ENCODE data around the gene GPR132.

The GPR132 gene

GRCh38 chr14:105072381-105072861, 7.2 kb upstream of the GPR132 start:
- Histone ChIP-seq H3K9ac (ENCODE audit: low read depth, low read length, poor library complexity, severe bottlenecking) (no peak overlapping the region), H3K79me2 (ENCODE audit: insufficient read depth, low read length) (no peaks in the 10 kb centered on the region), H3K27me3 (ENCODE audit: insufficient read depth, low read length, poor library complexity, severe bottlenecking) (no peaks in the 10 kb centered on the region), H3K4me3 (ENCODE audit: low read length, poor library complexity, severe bottlenecking) (no peak overlapping the region), H3K4me2 (ENCODE audit: low read depth, low read length, poor library complexity, severe bottlenecking) (no peak overlapping the region), H3F3A (ENCODE audit: low read depth) (no peaks in the 10 kb centered on the region), H3K36me3 (ENCODE audit: insufficient read depth, low read length) (no peaks in the 10 kb centered on the region), H3K9me3 (ENCODE audit: insufficient read depth, low read depth, low read length) (no peaks in the 10 kb centered on the region), H4K20me1 (ENCODE audit: insufficient read depth, low read length, poor library complexity, severe bottlenecking) (no peaks in the 10 kb centered on the region), H3K9me2 (replicated peaks; ENCODE audit: low read depth, low read length) (no peaks in the 10 kb centered on the region), H3K4me1 (ENCODE audit: insufficient read depth, low read length, poor library complexity, severe bottlenecking) (peaks cover 15% of the 10 kb centered on the region), H2AFZ (ENCODE audit: low read length) (no peak overlapping the region)
- TF ChIP-seq CTCF (conservative IDR thresholded peaks at IDR 0.05; ENCODE audit: low read length): no peak
- TF ChIP-seq EZH2phosphoT487 (IDR thresholded peaks at IDR 0.05; ENCODE audit: borderline replicate concordance): no peak

- H3K9ac ChIP-seq (ENCODE audit: low read depth, low read length, poor library complexity, severe bottlenecking): no peak overlapping the region
- no peak overlapping the region for H3K4me2 ChIP-seq (ENCODE audit: low read depth, low read length, poor library complexity, severe bottlenecking)
- no peak for TF ChIP-seq CTCF (conservative IDR thresholded peaks at IDR 0.05; ENCODE audit: low read length)
- TF ChIP-seq EZH2phosphoT487 (IDR thresholded peaks at IDR 0.05; ENCODE audit: borderline replicate concordance): no peak
- H3K4me1 ChIP-seq (ENCODE audit: insufficient read depth, low read length, poor library complexity, severe bottlenecking): peaks cover 15% of the 10 kb centered on the region
- no peak overlapping the region for H3K4me3 ChIP-seq (ENCODE audit: low read length, poor library complexity, severe bottlenecking)
- H3K9me2 ChIP-seq (replicated peaks; ENCODE audit: low read depth, low read length): no peaks in the 10 kb centered on the region
- H3K9me3 ChIP-seq (ENCODE audit: insufficient read depth, low read depth, low read length): no peaks in the 10 kb centered on the region
- no peaks in the 10 kb centered on the region for H4K20me1 ChIP-seq (ENCODE audit: insufficient read depth, low read length, poor library complexity, severe bottlenecking)
- H2AFZ ChIP-seq (ENCODE audit: low read length): no peak overlapping the region
- no peaks in the 10 kb centered on the region for H3K36me3 ChIP-seq (ENCODE audit: insufficient read depth, low read length)
- no peaks in the 10 kb centered on the region for H3F3A ChIP-seq (ENCODE audit: low read depth)
- H3K79me2 ChIP-seq (ENCODE audit: insufficient read depth, low read length): no peaks in the 10 kb centered on the region
- no peaks in the 10 kb centered on the region for H3K27me3 ChIP-seq (ENCODE audit: insufficient read depth, low read length, poor library complexity, severe bottlenecking)
These were observed 6.7 kb upstream of the GPR132 start for GRCh38 chr14:105071942-105072341.

GRCh38 chr14:105071326-105071725, 6.1 kb upstream of the GPR132 start:
- Histone ChIP-seq H3F3A (ENCODE audit: low read depth) (no peaks in the 10 kb centered on the region), H3K9ac (ENCODE audit: low read depth, low read length, poor library complexity, severe bottlenecking) (no peak overlapping the region), H3K27me3 (ENCODE audit: insufficient read depth, low read length, poor library complexity, severe bottlenecking) (no peaks in the 10 kb centered on the region), H3K9me3 (ENCODE audit: insufficient read depth, low read depth, low read length) (no peaks in the 10 kb centered on the region), H3K79me2 (ENCODE audit: insufficient read depth, low read length) (no peaks in the 10 kb centered on the region), H3K4me3 (ENCODE audit: low read length, poor library complexity, severe bottlenecking) (no peak overlapping the region), H3K4me1 (ENCODE audit: insufficient read depth, low read length, poor library complexity, severe bottlenecking) (peaks cover 16% of the 10 kb centered on the region), H3K9me2 (replicated peaks; ENCODE audit: low read depth, low read length) (no peaks in the 10 kb centered on the region), H3K4me2 (ENCODE audit: low read depth, low read length, poor library complexity, severe bottlenecking) (no peak overlapping the region), H4K20me1 (ENCODE audit: insufficient read depth, low read length, poor library complexity, severe bottlenecking) (no peaks in the 10 kb centered on the region), H3K36me3 (ENCODE audit: insufficient read depth, low read length) (no peaks in the 10 kb centered on the region), H2AFZ (ENCODE audit: low read length) (no peak overlapping the region)
- TF ChIP-seq CTCF (conservative IDR thresholded peaks at IDR 0.05; ENCODE audit: low read length) (no peak), EZH2phosphoT487 (IDR thresholded peaks at IDR 0.05; ENCODE audit: borderline replicate concordance) (no peak)
